Ovary (tissue), 9 donors: ENCODE results near the gene OAS2. TPM values are rescaled to one million over a fixed set of nuclear protein-coding genes. Genes with fewer than 3 reads are reported as not detected.

Experiments
- DNase-seq, 5 donors: peaks; one replicate each; pipeline ENCODE4 v3.0.0-alpha.2; 2019 to 2020
- H3K27ac ChIP-seq, 2 donors: fragments of 200-600 bp; one replicate each; pipeline versions ENCODE4 v1.5.1 to v1.8.0; 2019 to 2022
- H3K27me3 ChIP-seq: fragments of 200-600 bp; one replicate; pipeline ENCODE4 v1.8.0; 2022
- H3K36me3 ChIP-seq: fragments of 200-600 bp; sonication (generic); one replicate; pipeline ENCODE4 v1.5.1; 2019
- H3K4me1 ChIP-seq: one replicate; pipeline ENCODE4 v1.8.1; 2013; ENCODE audit warnings: mild to moderate bottlenecking, moderate library complexity; ENCODE audit not compliant: insufficient read depth
- H3K4me3 ChIP-seq: fragments of 200-600 bp; sonication (generic); one replicate; pipeline ENCODE4 v1.5.1; 2017
- H3K9me3 ChIP-seq, 2 donors: fragments of 200-600 bp in 1 of 2; sonication (generic) in 1 of 2; one replicate each; pipeline versions ENCODE4 v1.5.1 to v1.8.1; 2013 to 2019; ENCODE audit warnings: mild to moderate bottlenecking in 1 of 2, moderate library complexity in 1 of 2
- EP300 ChIP-seq: sonication (generic); formaldehyde crosslinking; IDR thresholded peaks from one replicate; pipeline ENCODE4 v1.6.1; 2017; ENCODE audit warnings: antibody characterized with exemption
- POLR2A ChIP-seq: fragments of 450-650 bp; IDR thresholded peaks from one replicate; pipeline ENCODE4 v1.6.1; 2017; ENCODE audit warnings: antibody characterized with exemption, mild to moderate bottlenecking, moderate library complexity
- WGBS, 3 donors: extraction: QIAGEN DNeasy Blood & Tissue Kit in 1 of 3; methylation state at CpG; one replicate each; pipeline versions ENCODE4 v1.1.5 to v1.1.7; 2013 to 2017; 5-methylcytosine and 5-hydroxymethylcytosine counted together
- intact Hi-C, 4 donors: fragments of 100-400 bp; cut with DNase I; formaldehyde crosslinking; loops; one replicate each; pipeline versions ENCODE4 v1.11.0 to v1.15.1; 2022 to 2023
- polyA plus RNA-seq, 2 donors: library from polyadenylated mRNA; stranded (reverse); fragments of 200-250 nt in 1 of 2; fragments of 350-450 nt in 1 of 2; fragmentation: Illumina TruSeq in 1 of 2; extraction: RNeasy Lipid Tissue Mini Kit (QIAGEN cat#74804) in 1 of 2; gene quantifications; one replicate each; pipeline ENCODE4 v1.2.3, GENCODE V29; 2013 to 2014
- total RNA-seq, 7 donors: library from RNA; depleted of rRNA in 2 of 7; stranded (reverse); fragments of >200 nt in 2 of 7; fragmentation: NEBNext Ultra II Directional in 3 of 7; extraction: Animal tissue kit (Norgen Biotek cat#: 25700) in 3 of 7; gene quantifications; one replicate each; pipeline versions ENCODE4 v1.1.0 to v1.2.4, GENCODE V29; 2016 to 2023
- TF ChIP-seq, protein P1 (sequence below), 3 donors: fragments of 450-650 bp in 2 of 3; fragments of 200-600 bp in 1 of 3; IDR thresholded peaks; one replicate each; pipeline versions ENCODE4 v1.5.1 to v1.8.0; 2016 to 2022; ENCODE audit warnings: antibody characterized with exemption in 3 of 3, mild to moderate bottlenecking in 1 of 3
- donor health status: DM: no; HTN: no; CAD: no; lungs with moderate emphysema.
- donor health status: DM: no; HTN: no; CAD: no.
- donor health status: Bipolar disorder and iron deficiency.
- donor health status: DM: yes; HTN: yes; CAD: no.
- donor health status: DM: no; HTN: no; CAD: no.
- donor health status: DM: yes; HTN: yes; CAD: no.

OAS2 gene
- total and polyA plus RNA-seq, 9 donors = 1.4 to 57.0 (median 3.6) TPM

DNA sequence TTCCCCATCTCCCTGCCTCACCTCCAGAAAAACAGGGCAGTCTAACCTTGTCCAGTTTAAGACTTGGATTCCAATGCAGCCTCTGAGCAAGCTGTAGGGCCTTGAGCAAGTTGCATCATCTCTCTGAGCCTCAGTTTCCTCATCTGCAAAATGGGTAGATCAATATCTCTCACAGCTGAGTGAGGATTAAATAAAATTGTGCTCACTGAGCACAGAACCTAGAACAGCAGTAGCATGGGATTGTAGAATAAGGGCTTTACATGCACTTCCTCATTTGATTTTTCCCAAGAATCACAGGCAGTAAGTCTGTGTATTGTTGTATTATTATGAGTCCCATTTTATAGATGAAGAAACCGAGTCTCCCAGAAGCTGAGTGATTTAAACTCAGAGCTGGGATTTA is 80.2 kb downstream of the OAS2 start:
- no peak overlapping the region for H3K4me3 ChIP-seq
- no peaks in the 10 kb centered on the region for H3K27me3 ChIP-seq
- TF ChIP-seq, protein P1, sequence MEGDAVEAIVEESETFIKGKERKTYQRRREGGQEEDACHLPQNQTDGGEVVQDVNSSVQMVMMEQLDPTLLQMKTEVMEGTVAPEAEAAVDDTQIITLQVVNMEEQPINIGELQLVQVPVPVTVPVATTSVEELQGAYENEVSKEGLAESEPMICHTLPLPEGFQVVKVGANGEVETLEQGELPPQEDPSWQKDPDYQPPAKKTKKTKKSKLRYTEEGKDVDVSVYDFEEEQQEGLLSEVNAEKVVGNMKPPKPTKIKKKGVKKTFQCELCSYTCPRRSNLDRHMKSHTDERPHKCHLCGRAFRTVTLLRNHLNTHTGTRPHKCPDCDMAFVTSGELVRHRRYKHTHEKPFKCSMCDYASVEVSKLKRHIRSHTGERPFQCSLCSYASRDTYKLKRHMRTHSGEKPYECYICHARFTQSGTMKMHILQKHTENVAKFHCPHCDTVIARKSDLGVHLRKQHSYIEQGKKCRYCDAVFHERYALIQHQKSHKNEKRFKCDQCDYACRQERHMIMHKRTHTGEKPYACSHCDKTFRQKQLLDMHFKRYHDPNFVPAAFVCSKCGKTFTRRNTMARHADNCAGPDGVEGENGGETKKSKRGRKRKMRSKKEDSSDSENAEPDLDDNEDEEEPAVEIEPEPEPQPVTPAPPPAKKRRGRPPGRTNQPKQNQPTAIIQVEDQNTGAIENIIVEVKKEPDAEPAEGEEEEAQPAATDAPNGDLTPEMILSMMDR (IDR thresholded peaks at IDR 0.05) = no peak
- no peak for TF ChIP-seq EP300
- H3K36me3 ChIP-seq = no peaks in the 10 kb centered on the region
- intact Hi-C loops = no loop called here
- H3K9me3 ChIP-seq = no peaks in the 10 kb centered on the region
- DNase-seq = no peak
- H3K27ac ChIP-seq = no peak overlapping the region
- 86 to 95% (median 89%) methylated on average over 1 of the region's 1 CpG for WGBS, 3 donors
- H3K4me1 ChIP-seq = peaks cover 2% of the 10 kb centered on the region

DNA sequence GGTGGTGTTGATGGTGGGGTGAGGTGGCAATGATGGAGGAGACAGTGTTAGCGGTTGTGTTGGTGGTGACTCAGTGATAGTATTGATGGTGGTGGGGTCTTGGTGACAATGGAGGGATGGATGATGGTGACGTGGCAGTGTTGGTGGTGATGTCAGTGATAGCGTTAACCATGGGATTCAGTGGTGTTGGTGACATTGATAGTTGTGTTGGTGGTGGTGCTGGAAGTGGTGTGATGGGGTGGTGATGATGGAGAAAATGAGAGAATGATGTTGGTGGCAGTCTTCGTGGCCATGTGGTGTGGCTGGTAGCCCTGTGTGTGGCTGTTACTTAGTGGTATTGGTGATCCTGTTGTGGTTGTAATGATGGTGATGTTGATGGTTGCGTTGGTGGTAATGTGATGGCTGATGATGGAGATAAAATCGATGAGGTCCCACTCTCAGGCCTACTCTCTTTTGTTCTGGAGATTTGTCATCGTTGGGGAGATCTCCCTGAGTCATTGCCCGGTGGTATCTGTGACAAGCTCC is 80.8 kb downstream of the OAS2 start:
- intact Hi-C loops = no loop called here
- no peaks in the 10 kb centered on the region for H3K27me3 ChIP-seq
- no peaks in the 10 kb centered on the region for H3K36me3 ChIP-seq
- no peak overlapping the region for H3K4me3 ChIP-seq
- TF ChIP-seq, protein P1 (IDR thresholded peaks at IDR 0.05) = no peak
- no peak for TF ChIP-seq EP300
- TF ChIP-seq POLR2A = no peak
- no peak for DNase-seq
- WGBS, 3 donors = 92 to 95% (median 93%) methylated on average over 8 of the region's 8 CpGs
- peaks cover 2% of the 10 kb centered on the region for H3K4me1 ChIP-seq
- H3K27ac ChIP-seq = no peak overlapping the region
- no peaks in the 10 kb centered on the region for H3K9me3 ChIP-seq

DNA sequence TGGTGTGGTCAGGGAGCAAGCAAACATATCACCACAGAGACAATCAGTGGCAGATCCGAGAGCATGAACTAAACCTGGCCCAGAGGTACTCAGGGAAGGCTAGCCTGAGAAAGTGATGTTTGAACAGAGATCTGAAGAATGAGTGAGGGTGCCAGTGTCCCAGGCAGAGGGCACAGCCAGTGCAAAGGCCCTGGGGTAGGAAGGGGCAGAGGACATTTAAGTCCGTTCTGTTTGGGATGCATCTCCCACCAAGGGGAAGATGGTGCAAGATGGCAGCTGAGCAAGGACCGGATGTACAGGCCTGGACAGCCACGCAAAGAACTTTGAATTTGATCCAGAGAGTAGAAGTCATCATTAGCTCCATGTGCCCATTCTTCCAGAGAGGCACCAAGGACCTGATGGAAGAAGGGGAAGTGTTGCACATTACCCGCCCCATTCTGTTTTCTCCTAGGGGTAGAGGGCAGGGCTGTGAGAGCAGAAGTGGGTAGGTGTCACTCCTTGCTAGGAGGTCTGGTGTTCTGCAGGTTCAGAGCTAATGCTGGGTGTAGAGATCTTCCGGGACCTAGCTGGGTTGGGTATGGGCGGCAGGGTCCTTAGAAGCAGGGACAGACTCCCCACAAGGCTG is 82.1 kb downstream of the OAS2 start:
- peaks cover 2% of the 10 kb centered on the region for H3K4me1 ChIP-seq
- no peaks in the 10 kb centered on the region for H3K9me3 ChIP-seq
- no peak overlapping the region for H3K27ac ChIP-seq
- intact Hi-C loops = loop anchor here in 1 of 4 donors (1.0 kb wide), 1 partner anchor 44 kb away; no protein-coding TSS in a partner anchor
- no peak overlapping the region for H3K4me3 ChIP-seq
- TF ChIP-seq EP300 (no peak), POLR2A (no peak)
- TF ChIP-seq, protein P1 (IDR thresholded peaks at IDR 0.05) = no peak
- DNase-seq = no peak
- H3K36me3 ChIP-seq = no peaks in the 10 kb centered on the region
- H3K27me3 ChIP-seq = no peaks in the 10 kb centered on the region
- WGBS, 3 donors = 84 to 91% (median 85%) methylated on average over 7 of the region's 7 CpGs

DNA sequence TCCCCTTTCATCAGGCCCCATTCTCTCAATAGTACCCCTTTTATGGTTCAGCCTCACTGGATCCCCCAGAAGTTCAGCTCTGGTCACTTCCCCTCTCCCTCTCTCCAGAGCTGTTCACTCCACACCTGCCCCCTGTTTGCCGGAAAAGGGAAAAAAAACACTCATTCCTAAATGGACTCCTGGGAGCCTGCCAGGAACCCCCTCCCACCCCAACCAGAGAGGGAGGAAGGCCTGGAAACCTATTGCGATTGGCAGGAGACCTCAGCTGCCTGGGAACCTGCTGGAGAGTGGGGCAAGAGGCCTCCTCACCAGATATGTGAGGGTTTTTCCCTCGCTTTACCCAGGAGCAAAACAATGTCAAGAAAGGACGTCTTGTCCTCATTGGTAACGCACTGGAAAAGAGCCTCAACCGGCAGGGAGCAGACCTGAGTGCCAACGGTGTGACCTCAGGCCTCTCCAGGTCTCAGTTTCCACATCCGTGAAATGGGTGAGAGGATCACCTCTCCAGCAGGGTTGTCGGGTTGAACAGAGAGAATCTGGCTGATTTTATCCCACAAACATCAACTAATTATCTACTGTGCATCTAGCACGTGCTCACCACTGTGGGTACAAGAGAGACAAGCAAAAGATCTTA is 82.9 kb downstream of the OAS2 start:
- Histone ChIP-seq H3K36me3 (no peaks in the 10 kb centered on the region), H3K27ac (no peak overlapping the region), H3K9me3 (no peaks in the 10 kb centered on the region), H3K4me3 (no peak overlapping the region), H3K4me1 (no peaks in the 10 kb centered on the region), H3K27me3 (no peaks in the 10 kb centered on the region)
- DNase-seq = no peak
- TF ChIP-seq, protein P1 (IDR thresholded peaks at IDR 0.05) = no peak
- TF ChIP-seq POLR2A (no peak), EP300 (no peak)
- intact Hi-C loops = no loop called here
- 69 to 73% (median 71%) methylated on average over 10 of the region's 10 CpGs for WGBS, 3 donors

Other genes starting within 250 kb of the OAS2 start
- gene RPH3A, start 186.8 kb upstream of the OAS2 start, total RNA-seq = not detected
- gene RPH3A, start 186.8 kb upstream of the OAS2 start, polyA plus RNA-seq = under 1 TPM in 1 of 2 donors, not detected in 1; 0.05 TPM
- 10 to 100 TPM in 2 of 7 donors, 1 to 10 TPM in 5; 5.2 to 14.8 (median 7.5) TPM for gene OAS1, start 71.6 kb upstream of the OAS2 start, total RNA-seq
- gene OAS1, start 71.6 kb upstream of the OAS2 start, polyA plus RNA-seq = 10 to 100 TPM; 12.1 to 47.5 TPM
- 10 to 100 TPM in 2 of 7 donors, 1 to 10 TPM in 5; 2.3 to 12.6 (median 7.6) TPM for gene OAS3, start 40.0 kb upstream of the OAS2 start, total RNA-seq
- 10 to 100 TPM in 1 of 2 donors, 1 to 10 TPM in 1; 8.1 to 26.2 TPM for gene OAS3, start 40.0 kb upstream of the OAS2 start, polyA plus RNA-seq
- 1 to 10 TPM in 4 of 7 donors, under 1 TPM in 3; 0.56 to 5.5 (median 1.5) TPM for gene DTX1, start 78.2 kb downstream of the OAS2 start, total RNA-seq
- 1 to 10 TPM; 2.1 to 2.4 TPM for gene DTX1, start 78.2 kb downstream of the OAS2 start, polyA plus RNA-seq
- 1 to 10 TPM in 4 of 7 donors, under 1 TPM in 1, not detected in 2; 0.36 to 5.1 (median 1.3) TPM for gene RASAL1, start 157.2 kb downstream of the OAS2 start, total RNA-seq
- under 1 TPM; 0.05 to 0.42 TPM for gene RASAL1, start 157.2 kb downstream of the OAS2 start, polyA plus RNA-seq
- gene CFAP73, start 171.2 kb downstream of the OAS2 start, total RNA-seq = 10 to 100 TPM in 1 of 7 donors, 1 to 10 TPM in 3, under 1 TPM in 1, not detected in 2; 0.72 to 38.3 (median 1.6) TPM
- gene CFAP73, start 171.2 kb downstream of the OAS2 start, polyA plus RNA-seq = under 1 TPM in 1 of 2 donors, not detected in 1; 0.15 TPM
- gene DDX54, start 207.0 kb downstream of the OAS2 start, total RNA-seq = 10 to 100 TPM; 54.0 to 77.5 (median 71.4) TPM
- 10 to 100 TPM; 10.8 to 42.4 TPM for gene DDX54, start 207.0 kb downstream of the OAS2 start, polyA plus RNA-seq
- gene RITA1, start 207.2 kb downstream of the OAS2 start, total RNA-seq = 10 to 100 TPM; 13.6 to 19.4 (median 15.4) TPM
- 10 to 100 TPM in 1 of 2 donors, 1 to 10 TPM in 1; 6.8 to 11.0 TPM for gene RITA1, start 207.2 kb downstream of the OAS2 start, polyA plus RNA-seq
- gene TPCN1, start 242.9 kb downstream of the OAS2 start, total RNA-seq = 10 to 100 TPM; 29.8 to 65.6 (median 54.8) TPM
- gene TPCN1, start 242.9 kb downstream of the OAS2 start, polyA plus RNA-seq = 10 to 100 TPM; 28.0 to 40.3 TPM